DOHH2 (cell line): Measurements from ENCODE around the gene GPC6.

Experiments
- H3F3A ChIP-seq: fragments of 200-600 bp; sonication (generic), shearing (Covaris generic); 2 replicates; pipeline ENCODE4 v1.6.0; 2016; ENCODE audit warnings: antibody characterized with exemption, mild to moderate bottlenecking; ENCODE audit not compliant: control insufficient read depth, insufficient read depth
- H3K27ac ChIP-seq: fragments of 200-600 bp; sonication (generic); 2 replicates; pipeline ENCODE4 v1.5.1; 2014; ENCODE audit warnings: low read depth, mild to moderate bottlenecking, low read length, moderate library complexity
- H3K27me3 ChIP-seq: fragments of 200-600 bp; sonication (generic); 2 replicates; pipeline ENCODE4 v1.6.1; 2014; ENCODE audit warnings: mild to moderate bottlenecking, low read length, mixed read lengths; ENCODE audit not compliant: control insufficient read depth
- H3K36me3 ChIP-seq: fragments of 200-600 bp; sonication (generic); 2 replicates; pipeline ENCODE4 v1.6.1; 2014; ENCODE audit warnings: mild to moderate bottlenecking, low read length, moderate library complexity, mixed read lengths; ENCODE audit not compliant: control insufficient read depth
- H3K4me1 ChIP-seq: fragments of 200-600 bp; sonication (generic); 2 replicates; pipeline ENCODE4 v1.6.1; 2014; ENCODE audit warnings: mild to moderate bottlenecking, low read length, mixed read lengths; ENCODE audit not compliant: control insufficient read depth
- H3K4me2 ChIP-seq: fragments of 200-600 bp; sonication (generic); 2 replicates; pipeline ENCODE4 v1.6.0; 2014; ENCODE audit warnings: mild to moderate bottlenecking, low read length, moderate library complexity
- H3K4me3 ChIP-seq: fragments of 200-600 bp; sonication (generic); 2 replicates; pipeline ENCODE4 v1.5.1; 2014; ENCODE audit warnings: mild to moderate bottlenecking, low read length, mixed read lengths
- H3K79me2 ChIP-seq: fragments of 200-600 bp; sonication (generic); 2 replicates; pipeline ENCODE4 v1.6.1; 2014; ENCODE audit warnings: mild to moderate bottlenecking, low read length, mixed read lengths; ENCODE audit not compliant: control insufficient read depth
- H3K9me2 ChIP-seq: fragments of 200-600 bp; sonication (generic); replicated peaks from 2 replicates; pipeline ENCODE4 v1.6.1; 2014; ENCODE audit warnings: mild to moderate bottlenecking, low read length, mixed read lengths; ENCODE audit not compliant: control insufficient read depth
- H3K9me3 ChIP-seq: fragments of 200-600 bp; sonication (generic); 2 replicates; pipeline ENCODE4 v1.6.1; 2014; ENCODE audit warnings: antibody characterized with exemption, low read length, mixed read lengths; ENCODE audit not compliant: control insufficient read depth, insufficient read depth
- H4K20me1 ChIP-seq: fragments of 200-600 bp; sonication (generic); 2 replicates; pipeline ENCODE4 v1.6.0; 2014; ENCODE audit warnings: low read depth, mild to moderate bottlenecking, antibody characterized with exemption, low read length, moderate library complexity; ENCODE audit not compliant: control insufficient read depth, insufficient read depth
- EZH2phosphoT487 ChIP-seq: fragments of 200-600 bp; sonication (generic); IDR thresholded peaks from 2 replicates; pipeline ENCODE4 v1.6.1; 2017; ENCODE audit warnings: borderline replicate concordance, mild to moderate bottlenecking, antibody characterized with exemption, low read length, moderate library complexity, mixed read lengths
- TF ChIP-seq, protein P1 (sequence below): fragments of 200-600 bp; sonication (generic); IDR thresholded peaks from one replicate; pipeline ENCODE4 v1.5.1; 2014; ENCODE audit warnings: antibody characterized with exemption, mild to moderate bottlenecking, low read depth, low read length; ENCODE audit not compliant: poor library complexity, severe bottlenecking

The GPC6 gene

DNA sequence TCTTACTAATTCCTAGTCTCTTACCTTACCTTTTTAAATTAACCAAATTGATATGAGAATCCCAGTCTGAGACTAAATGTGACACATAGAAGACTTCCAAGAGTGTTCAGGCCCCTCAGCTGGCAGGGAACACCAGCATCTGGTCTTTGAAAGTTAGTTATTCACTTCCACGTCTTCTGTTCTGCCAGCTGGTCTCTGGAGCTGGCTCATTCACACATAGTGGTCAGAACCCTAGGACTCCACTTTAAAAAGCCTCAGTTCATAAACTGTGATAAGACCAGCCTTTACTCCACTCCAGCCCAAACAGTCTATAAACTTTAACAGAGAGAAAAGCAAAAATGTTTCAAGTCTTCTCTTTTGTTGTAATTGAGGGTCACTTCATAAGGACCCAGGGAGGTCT lies 989.9 kb downstream of the GPC6 start:
- no peak for TF ChIP-seq EZH2phosphoT487
- TF ChIP-seq, protein P1, sequence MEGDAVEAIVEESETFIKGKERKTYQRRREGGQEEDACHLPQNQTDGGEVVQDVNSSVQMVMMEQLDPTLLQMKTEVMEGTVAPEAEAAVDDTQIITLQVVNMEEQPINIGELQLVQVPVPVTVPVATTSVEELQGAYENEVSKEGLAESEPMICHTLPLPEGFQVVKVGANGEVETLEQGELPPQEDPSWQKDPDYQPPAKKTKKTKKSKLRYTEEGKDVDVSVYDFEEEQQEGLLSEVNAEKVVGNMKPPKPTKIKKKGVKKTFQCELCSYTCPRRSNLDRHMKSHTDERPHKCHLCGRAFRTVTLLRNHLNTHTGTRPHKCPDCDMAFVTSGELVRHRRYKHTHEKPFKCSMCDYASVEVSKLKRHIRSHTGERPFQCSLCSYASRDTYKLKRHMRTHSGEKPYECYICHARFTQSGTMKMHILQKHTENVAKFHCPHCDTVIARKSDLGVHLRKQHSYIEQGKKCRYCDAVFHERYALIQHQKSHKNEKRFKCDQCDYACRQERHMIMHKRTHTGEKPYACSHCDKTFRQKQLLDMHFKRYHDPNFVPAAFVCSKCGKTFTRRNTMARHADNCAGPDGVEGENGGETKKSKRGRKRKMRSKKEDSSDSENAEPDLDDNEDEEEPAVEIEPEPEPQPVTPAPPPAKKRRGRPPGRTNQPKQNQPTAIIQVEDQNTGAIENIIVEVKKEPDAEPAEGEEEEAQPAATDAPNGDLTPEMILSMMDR: no peak
- H3F3A ChIP-seq: no peaks in the 10 kb centered on the region
- H3K4me1 ChIP-seq: no peaks in the 10 kb centered on the region
- H3K27ac ChIP-seq: no peak overlapping the region
- no peaks in the 10 kb centered on the region for H3K9me2 ChIP-seq
- no peaks in the 10 kb centered on the region for H3K36me3 ChIP-seq
- H3K4me2 ChIP-seq: no peak overlapping the region
- H3K27me3 ChIP-seq: no peaks in the 10 kb centered on the region
- no peak overlapping the region for H3K4me3 ChIP-seq
- no peaks in the 10 kb centered on the region for H4K20me1 ChIP-seq
- H3K79me2 ChIP-seq: no peaks in the 10 kb centered on the region
- no peaks in the 10 kb centered on the region for H3K9me3 ChIP-seq

- Histone ChIP-seq H3K79me2 (no peaks in the 10 kb centered on the region), H3K4me3 (no peak overlapping the region), H3K9me2 (no peaks in the 10 kb centered on the region), H3K36me3 (no peaks in the 10 kb centered on the region), H3K27me3 (no peaks in the 10 kb centered on the region), H3F3A (no peaks in the 10 kb centered on the region), H3K9me3 (no peaks in the 10 kb centered on the region), H3K4me2 (no peak overlapping the region), H3K27ac (no peak overlapping the region), H3K4me1 (no peaks in the 10 kb centered on the region), H4K20me1 (no peaks in the 10 kb centered on the region)
- TF ChIP-seq, protein P1: no peak
- TF ChIP-seq EZH2phosphoT487: no peak
Observed at GRCh38 chr13:94217370-94217769, 990.8 kb downstream of the GPC6 start.

DNA sequence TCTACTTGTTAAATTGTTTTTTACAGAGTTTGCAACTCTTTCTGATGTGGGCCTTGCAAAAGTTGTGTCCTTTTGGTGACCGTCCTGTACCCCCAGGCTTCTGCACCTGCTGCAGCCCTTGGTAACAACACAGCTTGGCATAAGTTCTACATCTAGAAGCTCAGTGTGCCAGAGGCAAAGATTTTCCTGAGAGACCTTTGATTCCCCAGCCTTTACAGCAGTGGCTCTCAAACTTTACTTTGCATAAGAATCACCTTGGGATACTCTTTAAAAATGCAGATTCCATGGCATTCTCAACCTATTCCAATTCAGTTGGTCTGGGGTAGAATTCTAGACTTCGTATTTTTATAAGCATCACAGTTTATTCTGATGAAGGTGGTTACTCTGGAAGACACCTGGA lies 991.9 kb downstream of the GPC6 start:
- Histone ChIP-seq H3K9me3 (no peaks in the 10 kb centered on the region), H3K79me2 (no peaks in the 10 kb centered on the region), H3K36me3 (no peaks in the 10 kb centered on the region), H3K9me2 (no peaks in the 10 kb centered on the region), H4K20me1 (no peaks in the 10 kb centered on the region), H3K4me1 (no peaks in the 10 kb centered on the region), H3F3A (no peaks in the 10 kb centered on the region), H3K4me2 (no peak overlapping the region), H3K27me3 (no peaks in the 10 kb centered on the region), H3K4me3 (no peak overlapping the region), H3K27ac (no peak overlapping the region)
- no peak for TF ChIP-seq EZH2phosphoT487
- TF ChIP-seq, protein P1: no peak

DNA sequence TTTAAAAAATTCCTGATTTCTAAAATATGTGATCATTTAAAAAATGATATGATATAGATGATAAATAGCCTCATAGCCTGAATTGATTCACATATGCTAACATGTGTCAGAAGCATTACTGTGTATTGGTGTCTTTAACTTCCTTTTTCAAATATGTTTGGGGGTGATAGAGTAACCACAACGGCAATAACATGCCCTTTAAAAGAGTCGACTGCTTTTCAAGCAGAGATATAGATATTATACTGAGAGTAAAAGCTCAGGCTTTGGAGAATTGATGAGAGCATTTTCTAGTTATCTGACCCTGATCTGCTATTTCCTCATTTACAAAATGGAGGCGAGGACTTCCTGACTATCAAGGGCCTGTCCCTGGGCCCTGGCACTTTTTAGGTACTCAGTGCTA lies 992.3 kb downstream of the GPC6 start:
- H3K27me3 ChIP-seq: no peaks in the 10 kb centered on the region
- H3K9me2 ChIP-seq: no peaks in the 10 kb centered on the region
- no peaks in the 10 kb centered on the region for H3K79me2 ChIP-seq
- no peak overlapping the region for H3K4me3 ChIP-seq
- no peaks in the 10 kb centered on the region for H3F3A ChIP-seq
- H3K4me2 ChIP-seq: no peak overlapping the region
- no peaks in the 10 kb centered on the region for H3K36me3 ChIP-seq
- H3K9me3 ChIP-seq: no peaks in the 10 kb centered on the region
- no peak overlapping the region for H3K27ac ChIP-seq
- no peaks in the 10 kb centered on the region for H3K4me1 ChIP-seq
- H4K20me1 ChIP-seq: no peaks in the 10 kb centered on the region
- TF ChIP-seq, protein P1: no peak
- TF ChIP-seq EZH2phosphoT487: no peak
